ENCODE results near the gene ARHGAP42.
"Not testable (repeated sequence)": the region's sequence is repeated elsewhere in the genome, so short reads cannot be mapped to it uniquely, and the experiment has no call there.

Gene ARHGAP42

DNA sequence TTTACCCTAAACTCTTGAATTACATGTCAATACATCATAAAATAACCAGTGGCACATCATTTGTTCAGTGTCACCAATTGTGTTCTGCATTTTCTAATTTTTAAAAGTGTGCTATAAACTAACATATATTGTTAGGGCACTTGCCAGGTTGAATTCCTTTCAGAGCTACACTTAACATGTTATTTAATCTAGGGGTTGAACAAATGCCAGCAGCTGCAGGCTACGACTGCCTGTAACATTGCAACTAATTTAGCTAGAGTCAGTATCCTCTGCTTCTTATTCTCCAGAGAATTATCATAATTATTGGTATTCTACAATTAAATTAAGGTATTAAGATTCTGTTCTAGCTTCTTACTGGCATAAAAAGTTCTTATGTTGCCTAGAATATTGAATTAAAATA, 46.4 kb upstream of the ARHGAP42 start:
- Histone ChIP-seq H3K4me1 (ENCODE audit: control insufficient read depth in 1 of 2, insufficient read depth in 1 of 2, low read depth in 1 of 2, low read length in 1 of 2) (no peaks in the 10 kb centered on the region), H3K27ac (no peak overlapping the region), H3K27me3 (no peaks in the 10 kb centered on the region), H3K4me3 (ENCODE audit: low read depth in 1 of 2, low read length in 1 of 2) (no peak overlapping the region), H3K9me3 (no peaks in the 10 kb centered on the region), H3K36me3 (no peaks in the 10 kb centered on the region)
- TF ChIP-seq, protein P1, sequence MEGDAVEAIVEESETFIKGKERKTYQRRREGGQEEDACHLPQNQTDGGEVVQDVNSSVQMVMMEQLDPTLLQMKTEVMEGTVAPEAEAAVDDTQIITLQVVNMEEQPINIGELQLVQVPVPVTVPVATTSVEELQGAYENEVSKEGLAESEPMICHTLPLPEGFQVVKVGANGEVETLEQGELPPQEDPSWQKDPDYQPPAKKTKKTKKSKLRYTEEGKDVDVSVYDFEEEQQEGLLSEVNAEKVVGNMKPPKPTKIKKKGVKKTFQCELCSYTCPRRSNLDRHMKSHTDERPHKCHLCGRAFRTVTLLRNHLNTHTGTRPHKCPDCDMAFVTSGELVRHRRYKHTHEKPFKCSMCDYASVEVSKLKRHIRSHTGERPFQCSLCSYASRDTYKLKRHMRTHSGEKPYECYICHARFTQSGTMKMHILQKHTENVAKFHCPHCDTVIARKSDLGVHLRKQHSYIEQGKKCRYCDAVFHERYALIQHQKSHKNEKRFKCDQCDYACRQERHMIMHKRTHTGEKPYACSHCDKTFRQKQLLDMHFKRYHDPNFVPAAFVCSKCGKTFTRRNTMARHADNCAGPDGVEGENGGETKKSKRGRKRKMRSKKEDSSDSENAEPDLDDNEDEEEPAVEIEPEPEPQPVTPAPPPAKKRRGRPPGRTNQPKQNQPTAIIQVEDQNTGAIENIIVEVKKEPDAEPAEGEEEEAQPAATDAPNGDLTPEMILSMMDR (IDR thresholded peaks at IDR 0.05) = no peak

- no peaks in the 10 kb centered on the region for H3K9me3 ChIP-seq
- no peak overlapping the region for H3K27ac ChIP-seq
- H3K27me3 ChIP-seq = no peaks in the 10 kb centered on the region
- no peak overlapping the region for H3K4me3 ChIP-seq (ENCODE audit: low read depth in 1 of 2, low read length in 1 of 2)
- H3K36me3 ChIP-seq = no peaks in the 10 kb centered on the region
- H3K4me1 ChIP-seq (ENCODE audit: control insufficient read depth in 1 of 2, insufficient read depth in 1 of 2, low read depth in 1 of 2, low read length in 1 of 2) = no peaks in the 10 kb centered on the region
- TF ChIP-seq, protein P1 (IDR thresholded peaks at IDR 0.05) = no peak
Measured at GRCh38 chr11:100641456-100641855, 45.6 kb upstream of the ARHGAP42 start.

DNA sequence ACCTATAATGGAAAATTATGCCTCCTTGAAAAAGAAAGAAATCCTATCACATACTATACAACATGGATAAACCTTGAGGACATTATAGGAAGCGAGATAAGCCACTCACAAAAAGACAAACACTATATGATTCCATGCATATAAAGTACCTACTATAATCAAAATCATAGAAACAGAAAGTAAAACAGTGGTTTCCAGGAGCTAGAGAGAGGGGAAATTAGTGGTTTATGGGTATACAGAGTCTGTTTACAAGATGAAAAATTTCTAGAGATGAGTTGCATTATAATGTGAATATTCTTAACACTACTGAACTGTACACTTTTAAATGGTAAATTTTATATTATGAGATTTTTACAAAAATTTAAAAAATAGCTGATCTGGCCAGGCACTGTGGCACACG, 40.5 kb upstream of the ARHGAP42 start:
- Histone ChIP-seq H3K4me3 (ENCODE audit: low read depth in 1 of 2, low read length in 1 of 2) (no peak overlapping the region), H3K36me3 (no peaks in the 10 kb centered on the region), H3K27ac (no peak overlapping the region), H3K27me3 (no peaks in the 10 kb centered on the region), H3K4me1 (ENCODE audit: control insufficient read depth in 1 of 2, insufficient read depth in 1 of 2, low read depth in 1 of 2, low read length in 1 of 2) (no peaks in the 10 kb centered on the region), H3K9me3 (no peaks in the 10 kb centered on the region)
- TF ChIP-seq, protein P1 (IDR thresholded peaks at IDR 0.05) = no peak

DNA sequence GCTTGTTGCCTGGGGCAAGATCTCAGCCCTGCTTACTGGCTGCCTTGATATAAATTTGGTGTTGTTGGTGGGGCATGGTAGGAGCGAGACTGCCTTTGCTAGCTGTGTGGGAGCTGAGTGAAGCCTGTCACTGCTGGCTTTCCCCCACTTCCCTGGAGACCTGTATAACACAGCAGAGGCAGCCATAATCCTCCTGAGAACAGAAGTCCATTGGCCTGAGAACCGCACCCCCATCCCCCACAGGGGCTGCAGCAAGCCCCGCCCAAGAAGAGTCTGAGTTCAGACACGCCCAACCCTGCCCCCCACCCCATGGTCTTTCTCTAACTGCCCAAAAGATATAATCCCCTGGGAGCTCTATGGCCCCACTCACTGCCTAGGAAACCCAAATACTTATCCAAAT, 39.2 kb upstream of the ARHGAP42 start:
- Histone ChIP-seq H3K4me3 (ENCODE audit: low read depth in 1 of 2, low read length in 1 of 2) (no peak overlapping the region), H3K9me3 (no peaks in the 10 kb centered on the region), H3K27me3 (no peaks in the 10 kb centered on the region), H3K27ac (no peak overlapping the region), H3K36me3 (no peaks in the 10 kb centered on the region), H3K4me1 (ENCODE audit: control insufficient read depth in 1 of 2, insufficient read depth in 1 of 2, low read depth in 1 of 2, low read length in 1 of 2) (no peaks in the 10 kb centered on the region)
- TF ChIP-seq, protein P1 (IDR thresholded peaks at IDR 0.05) = no peak

DNA sequence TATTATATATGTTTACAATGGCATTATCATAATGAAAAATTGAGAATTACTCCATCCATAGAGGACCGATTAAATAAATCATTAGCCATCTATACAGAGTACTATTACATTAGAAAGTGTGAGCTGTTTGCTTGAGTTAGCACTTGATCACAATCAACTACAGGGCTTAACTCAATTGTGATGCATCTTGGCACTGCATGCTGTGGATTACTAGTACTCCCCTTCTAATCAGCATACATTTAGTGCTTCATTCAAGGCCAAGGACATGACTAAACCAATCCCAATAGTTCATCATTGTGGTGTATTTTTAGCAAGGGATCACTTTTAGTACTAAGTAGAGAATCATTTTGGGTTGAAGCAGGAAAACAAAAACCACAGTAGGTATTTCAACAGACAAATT, 23.5 kb upstream of the ARHGAP42 start:
- H3K36me3 ChIP-seq = no peaks in the 10 kb centered on the region
- no peaks in the 10 kb centered on the region for H3K4me1 ChIP-seq (ENCODE audit: control insufficient read depth in 1 of 2, insufficient read depth in 1 of 2, low read depth in 1 of 2, low read length in 1 of 2)
- H3K27me3 ChIP-seq = no peaks in the 10 kb centered on the region
- no peak overlapping the region for H3K27ac ChIP-seq
- TF ChIP-seq, protein P1 (IDR thresholded peaks at IDR 0.05) = no peak
- H3K9me3 ChIP-seq = no peaks in the 10 kb centered on the region
- no peak overlapping the region for H3K4me3 ChIP-seq (ENCODE audit: low read depth in 1 of 2, low read length in 1 of 2)

DNA sequence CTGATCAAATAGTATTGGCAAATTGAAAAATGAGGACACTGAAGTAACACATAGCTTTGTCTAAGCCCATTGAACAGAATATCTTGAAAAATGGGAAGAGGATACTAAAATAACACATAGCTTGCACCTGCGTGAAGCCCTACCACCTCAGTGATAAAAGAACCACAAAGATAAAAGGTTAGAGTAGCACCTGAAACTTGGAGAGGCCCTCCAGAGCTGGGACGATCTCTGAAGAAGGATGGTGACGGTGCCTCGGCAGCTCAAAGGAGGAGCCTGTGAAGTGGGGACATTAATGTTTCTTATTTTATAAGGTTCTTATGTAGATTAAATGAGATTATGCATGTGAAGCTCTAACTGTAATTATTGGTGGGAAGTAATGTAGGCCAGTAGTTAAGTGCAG, 23.1 kb upstream of the ARHGAP42 start:
- no peak overlapping the region for H3K4me3 ChIP-seq (ENCODE audit: low read depth in 1 of 2, low read length in 1 of 2)
- H3K36me3 ChIP-seq = no peaks in the 10 kb centered on the region
- no peaks in the 10 kb centered on the region for H3K27me3 ChIP-seq
- H3K9me3 ChIP-seq = no peaks in the 10 kb centered on the region
- H3K4me1 ChIP-seq (ENCODE audit: control insufficient read depth in 1 of 2, insufficient read depth in 1 of 2, low read depth in 1 of 2, low read length in 1 of 2) = no peaks in the 10 kb centered on the region
- TF ChIP-seq, protein P1 (IDR thresholded peaks at IDR 0.05) = no peak
- no peak overlapping the region for H3K27ac ChIP-seq

DNA sequence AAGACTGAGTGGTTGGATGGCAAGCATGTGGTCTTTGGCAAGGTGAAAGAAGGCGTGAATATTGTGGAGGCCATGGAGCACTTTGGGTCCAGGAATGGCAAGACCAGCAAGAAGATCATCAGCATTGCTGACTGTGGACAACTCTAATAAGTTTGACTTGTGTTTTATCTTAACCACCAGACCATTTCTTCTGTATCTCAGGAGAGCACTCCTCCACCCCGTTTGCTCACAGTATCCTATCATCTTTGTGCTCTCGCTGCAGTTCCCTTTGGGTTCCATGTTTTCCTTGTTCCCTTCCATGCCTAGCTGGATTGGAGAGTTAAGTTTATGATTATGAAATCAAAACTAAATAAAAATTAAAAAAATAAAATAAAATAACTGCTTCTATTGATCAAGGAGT, 20.3 kb upstream of the ARHGAP42 start:
- not testable (repeated sequence) for H3K27me3 ChIP-seq; H3K27ac ChIP-seq; H3K4me3 ChIP-seq (ENCODE audit: low read depth in 1 of 2, low read length in 1 of 2); H3K36me3 ChIP-seq; H3K4me1 ChIP-seq (ENCODE audit: control insufficient read depth in 1 of 2, insufficient read depth in 1 of 2, low read depth in 1 of 2, low read length in 1 of 2); H3K9me3 ChIP-seq

Data from neutrophil (primary cell).